Medulla oblongata (tissue), 1 donor: Measurements from ENCODE around the gene MIPOL1.
"Not testable (repeated sequence)": the region's sequence is repeated elsewhere in the genome, so short reads cannot be mapped to it uniquely, and the experiment has no call there.

Experiments
- DNase-seq: peaks from one replicate; pipeline ENCODE4 v3.0.0-alpha.2; 2015; ENCODE audit errors: extremely low spot score

The MIPOL1 gene

DNA sequence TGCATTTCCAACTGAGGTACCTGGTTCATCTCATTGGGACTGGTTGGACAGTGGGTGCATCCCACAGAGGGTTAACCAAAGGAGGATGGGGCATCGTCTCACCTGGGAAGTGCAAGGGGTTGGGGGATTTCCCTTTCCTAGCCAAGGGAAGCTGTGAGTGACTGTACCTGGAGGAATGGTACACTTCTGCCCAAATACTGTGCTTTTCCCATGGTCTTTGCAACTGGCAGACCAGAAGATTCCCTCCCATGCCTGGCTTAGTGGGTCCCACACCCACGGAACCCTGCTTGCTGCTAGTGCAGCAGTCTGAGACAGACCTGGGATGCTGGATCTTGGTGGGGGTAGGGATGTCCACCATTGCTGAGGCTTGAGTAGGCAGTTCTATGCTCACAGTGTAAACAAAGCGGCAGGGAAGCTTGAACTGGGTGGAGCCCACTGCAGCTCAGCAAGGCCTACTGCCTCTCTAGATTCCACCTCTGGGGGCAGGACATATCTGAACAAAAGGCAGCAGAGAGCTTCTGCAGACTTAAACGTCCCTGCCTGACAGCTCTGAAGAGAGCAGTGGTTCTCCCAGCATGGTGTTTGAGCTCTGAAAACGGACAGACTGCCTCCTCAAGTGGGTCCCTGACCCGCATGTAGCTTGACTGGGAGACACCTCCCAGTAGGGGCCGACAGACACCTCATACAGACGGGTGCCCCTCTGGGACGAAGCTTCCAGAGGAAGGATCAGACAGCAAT lies 9.7 kb upstream of the MIPOL1 start:
- DNase-seq, result not testable (repeated sequence)

DNA sequence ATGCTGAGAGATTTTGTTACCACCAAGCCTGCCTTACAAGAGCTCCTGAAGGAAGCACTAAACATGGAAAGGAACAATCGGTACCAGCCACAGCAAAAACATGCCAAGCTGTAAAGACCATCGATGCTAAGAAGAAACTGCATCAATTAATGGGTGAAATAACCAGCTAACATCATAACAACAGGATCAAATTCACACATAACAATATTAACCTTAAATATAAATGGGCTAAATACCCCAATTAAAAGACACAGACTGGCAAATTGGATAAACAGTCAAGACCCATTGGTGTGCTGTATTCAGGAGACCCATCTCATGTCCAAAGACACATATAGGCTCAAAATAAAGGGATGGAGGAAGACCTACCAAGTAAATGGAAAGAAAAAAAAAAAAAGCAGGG lies 8.0 kb upstream of the MIPOL1 start:
- not testable (repeated sequence) for DNase-seq

DNA sequence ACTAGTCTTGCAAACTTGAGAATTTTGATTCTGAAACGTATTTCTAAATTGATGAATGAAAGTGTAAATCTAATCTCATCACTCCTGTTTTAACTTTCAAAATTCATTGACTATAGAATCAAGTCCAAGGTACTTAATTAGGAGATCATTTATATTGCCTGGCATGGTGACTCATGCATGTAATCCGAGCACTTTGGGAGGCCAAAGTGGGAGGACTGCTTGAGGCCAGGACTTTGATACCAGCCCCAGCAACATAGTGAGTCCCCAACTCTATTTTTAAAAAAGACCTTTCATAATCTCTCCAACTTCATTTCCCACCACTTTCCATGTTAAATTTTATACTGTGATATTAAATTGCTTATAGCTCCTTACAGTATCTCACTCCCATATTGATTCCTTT lies 3.0 kb upstream of the MIPOL1 start:
- no peak for DNase-seq

DNA sequence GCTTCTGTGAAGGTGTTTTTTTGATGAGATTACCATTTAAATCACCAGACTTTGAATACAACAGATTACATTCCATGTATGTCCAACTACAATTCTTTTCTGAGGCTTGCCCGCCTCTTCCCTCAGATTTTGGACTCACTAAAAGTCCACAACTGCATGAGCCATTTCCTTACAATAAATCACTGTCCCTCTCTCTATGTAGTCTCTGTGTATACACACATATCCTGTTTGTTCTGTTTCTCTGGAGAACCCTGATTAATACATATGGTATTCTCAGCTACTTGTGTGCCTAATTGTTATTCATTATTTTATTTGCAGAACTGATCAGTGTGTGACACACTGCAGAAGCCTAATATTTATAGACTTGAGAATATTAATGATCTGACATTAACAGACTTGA lies 2.4 kb upstream of the MIPOL1 start:
- DNase-seq, result no peak

- DNase-seq, result no peak
Observed at GRCh38 chr14:37196604-37197420, 925 bp upstream of the MIPOL1 start.

DNA sequence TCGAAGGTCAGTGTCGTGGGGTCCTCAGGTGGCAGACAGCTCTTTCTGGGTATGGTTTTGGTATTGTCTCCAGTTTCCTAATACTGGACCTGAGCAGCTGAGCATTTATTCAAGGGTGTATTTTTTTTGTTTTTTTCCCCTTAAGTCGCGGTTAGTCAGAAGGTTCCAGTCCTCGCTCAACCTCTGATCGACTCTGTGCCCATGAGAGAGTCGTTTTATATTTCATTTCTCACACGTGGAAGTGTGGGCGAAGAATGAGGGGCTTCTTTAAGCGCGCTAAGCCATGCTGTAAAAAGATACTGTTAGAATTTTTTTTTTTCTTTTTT lies 499 bp downstream of the MIPOL1 start:
- DNase-seq, result no peak

GRCh38 chr14:37198907-37199306 lies 1.2 kb downstream of the MIPOL1 start:
- DNase-seq, result no peak

GRCh38 chr14:37201724-37202123 lies 4.0 kb downstream of the MIPOL1 start:
- no peak for DNase-seq

DNA sequence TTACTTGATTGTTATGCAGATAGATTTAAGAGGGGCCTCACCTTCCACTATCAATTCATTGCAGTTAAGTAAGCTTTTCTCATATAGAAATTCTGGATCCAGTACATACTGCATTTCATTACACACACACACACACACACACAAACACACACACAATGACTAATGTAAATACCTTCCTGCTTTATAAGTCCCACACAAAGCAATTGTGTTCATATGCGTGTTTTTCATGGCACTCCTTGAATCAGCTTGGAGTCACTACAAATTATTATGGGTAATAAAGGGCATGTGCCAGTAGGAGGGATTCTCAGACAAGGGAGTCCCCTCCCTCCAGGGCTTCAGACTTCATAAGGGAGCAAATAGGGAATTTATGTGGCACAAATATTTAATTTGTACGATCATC lies 4.5 kb downstream of the MIPOL1 start:
- no peak for DNase-seq

- DNase-seq, result no peak
Observed at GRCh38 chr14:37202812-37203211, 5.1 kb downstream of the MIPOL1 start.

- DNase-seq, result no peak
Observed at GRCh38 chr14:37203423-37203822, 5.7 kb downstream of the MIPOL1 start.

GRCh38 chr14:37205623-37206605 lies 8.2 kb downstream of the MIPOL1 start:
- DNase-seq, result not testable (repeated sequence)

DNA sequence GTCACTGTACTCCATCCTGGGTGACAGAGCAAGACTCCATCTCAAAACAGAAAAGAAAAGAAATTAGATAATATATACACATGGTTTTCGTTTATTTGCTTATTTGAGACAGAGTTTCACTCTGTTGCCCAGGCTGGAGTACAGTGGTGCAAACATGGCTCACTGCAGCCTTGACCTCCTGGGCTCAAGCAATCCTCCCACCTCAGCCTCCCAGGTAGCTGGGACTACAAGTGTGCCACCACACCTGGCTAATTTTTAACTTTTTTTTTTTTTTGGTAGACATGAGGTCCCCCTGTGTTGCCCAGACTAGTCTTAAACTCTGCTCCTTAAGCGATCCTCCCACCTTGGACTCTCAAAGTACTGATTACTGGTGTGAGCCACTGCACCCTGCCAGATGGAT lies 11.9 kb downstream of the MIPOL1 start:
- DNase-seq, result not testable (repeated sequence)

DNA sequence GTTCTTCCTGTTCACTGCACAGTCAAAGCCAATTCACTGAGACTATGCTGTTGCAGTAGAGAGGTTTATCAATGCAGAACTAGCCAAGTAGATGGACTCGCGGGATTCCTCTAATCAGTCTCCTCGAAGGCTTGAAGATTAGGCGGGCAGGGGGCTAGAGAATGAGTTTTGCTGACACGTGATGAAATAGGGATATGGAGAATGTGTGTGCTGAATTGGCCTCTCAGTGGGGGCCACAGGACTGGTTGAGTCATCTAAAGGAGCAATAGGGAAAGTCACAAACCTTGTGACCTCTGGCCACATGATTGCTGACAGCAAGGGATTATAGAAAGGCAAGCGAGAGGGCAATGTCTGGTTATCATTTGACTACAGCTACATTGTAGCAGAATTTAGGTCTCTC lies 12.7 kb downstream of the MIPOL1 start:
- no peak for DNase-seq

- no peak for DNase-seq
Observed at GRCh38 chr14:37213016-37213415, 15.3 kb downstream of the MIPOL1 start.

- no peak for DNase-seq
Observed at GRCh38 chr14:37215345-37215744, 17.6 kb downstream of the MIPOL1 start.

DNA sequence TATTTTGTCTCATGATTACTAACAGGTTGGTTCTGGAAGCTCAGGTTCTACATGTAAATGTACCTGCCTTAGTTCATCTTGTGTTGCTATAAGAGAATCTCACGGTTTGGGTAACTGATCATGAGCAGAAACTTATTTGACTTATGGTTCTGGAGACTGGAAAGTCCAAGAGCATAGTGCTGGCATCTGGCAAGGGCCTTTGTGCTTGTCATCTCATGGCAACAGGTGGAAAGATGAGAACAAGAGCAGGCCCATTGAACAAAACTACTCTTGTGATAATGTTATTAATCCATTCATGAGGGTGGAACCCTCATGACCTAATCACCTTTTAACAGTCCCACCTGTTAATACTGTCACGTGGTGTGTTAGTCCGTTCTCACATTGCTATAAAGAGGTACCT lies 23.3 kb downstream of the MIPOL1 start:
- no peak for DNase-seq

DNA sequence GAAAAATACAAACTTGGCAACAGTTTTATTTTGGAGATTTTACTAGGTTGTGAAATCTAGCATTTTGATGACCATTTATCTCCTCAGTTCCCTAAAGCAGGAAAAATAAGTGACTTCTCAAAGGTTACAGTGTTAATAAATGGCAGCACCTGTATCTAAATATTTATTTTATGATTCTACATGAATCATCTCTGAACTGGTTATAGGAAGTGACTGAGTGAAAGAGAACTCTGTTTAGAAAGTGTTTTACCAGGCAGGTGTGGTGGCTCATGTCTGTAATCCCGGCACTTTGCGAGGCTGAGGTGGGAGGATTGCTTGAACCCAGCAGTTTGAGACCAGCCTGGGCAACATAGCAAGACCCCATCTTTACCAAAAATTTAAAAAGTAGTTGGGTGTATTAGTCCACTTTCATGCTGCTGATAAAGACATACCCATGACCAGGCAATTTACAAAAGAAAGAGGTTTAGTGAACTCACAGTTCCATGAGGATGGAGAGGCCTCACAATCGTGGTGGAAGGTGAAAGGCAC lies 26.3 kb downstream of the MIPOL1 start:
- no peak for DNase-seq

DNA sequence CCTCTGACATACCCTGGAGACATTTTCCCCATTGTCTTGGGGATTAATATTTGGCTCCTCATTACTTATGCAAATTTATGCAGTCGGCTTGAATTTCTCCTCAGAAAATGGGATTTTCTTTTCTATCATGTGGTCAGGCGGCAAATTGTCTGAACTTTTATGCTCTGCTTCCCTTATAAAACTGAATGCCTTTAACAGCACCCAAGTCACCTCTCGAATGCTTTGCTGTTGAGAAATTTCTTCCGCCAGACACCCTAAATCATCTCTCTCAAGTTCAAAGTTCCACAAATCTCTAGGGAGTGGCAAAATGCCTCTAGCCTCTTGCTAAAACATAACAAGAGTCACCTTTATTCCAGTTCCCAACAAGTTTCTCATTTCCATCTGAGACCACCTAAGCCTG lies 27.9 kb downstream of the MIPOL1 start:
- not testable (repeated sequence) for DNase-seq

GRCh38 chr14:37230551-37231194 lies 32.9 kb downstream of the MIPOL1 start:
- DNase-seq, result peak; percentile 75

GRCh38 chr14:37232907-37233481 lies 35.3 kb downstream of the MIPOL1 start:
- DNase-seq, result peak; percentile 41
